ENCODE measurements around the gene TMEM97.

- TF ChIP-seq CTCF (conservative IDR thresholded peaks at IDR 0.05): no peak
- no peak for TF ChIP-seq ZFX (IDR thresholded peaks at IDR 0.05)
Observed at GRCh38 chr17:28317099-28317965, 1.7 kb upstream of the TMEM97 start.
